Skeletal muscle tissue (tissue), 4 donors: ENCODE results near the gene RUNX3. TPM values are rescaled to one million over a fixed set of nuclear protein-coding genes. Genes with fewer than 3 reads are reported as not detected.

Experiments used
- H3K27ac ChIP-seq: one replicate; pipeline ENCODE4 v1.7.0; 2013; ENCODE audit warnings: mild to moderate bottlenecking, low read depth, low read length, inconsistent platforms
- H3K27me3 ChIP-seq, 3 donors: one replicate each; pipeline ENCODE4 v1.7.0; 2013; ENCODE audit warnings: low read length in 3 of 3; ENCODE audit not compliant: control insufficient read depth in 3 of 3, insufficient read depth in 3 of 3
- H3K36me3 ChIP-seq, 3 donors: one replicate each; pipeline ENCODE4 v1.7.0; 2013; ENCODE audit warnings: low read length in 3 of 3; ENCODE audit not compliant: control insufficient read depth in 3 of 3, insufficient read depth in 3 of 3
- H3K4me1 ChIP-seq, 3 donors: one replicate each; pipeline ENCODE4 v1.7.0; 2013; ENCODE audit warnings: low read length in 3 of 3, mild to moderate bottlenecking in 3 of 3; ENCODE audit not compliant: control insufficient read depth in 3 of 3, insufficient read depth in 3 of 3
- H3K4me3 ChIP-seq, 3 donors: one replicate each; pipeline ENCODE4 v1.7.0; 2013; ENCODE audit warnings: low read length in 3 of 3
- H3K9ac ChIP-seq, 3 donors: one replicate each; pipeline ENCODE4 v1.7.0; 2013; ENCODE audit warnings: low read length in 3 of 3, mild to moderate bottlenecking in 3 of 3, moderate library complexity in 2 of 3, low read depth in 1 of 3
- H3K9me3 ChIP-seq, 3 donors: one replicate each; pipeline ENCODE4 v1.7.0; 2013; ENCODE audit warnings: low read length in 3 of 3; ENCODE audit not compliant: control insufficient read depth in 3 of 3
- total RNA-seq: library from RNA; depleted of rRNA; stranded (reverse); fragments of >200 nt; gene quantifications from one replicate; pipeline ENCODE4 v1.2.3, GENCODE V29; 2014
- donor health status: Osteomylitis.

The RUNX3 gene
- total RNA-seq, 1 donor from 2014 or later = under 0.01 TPM

DNA sequence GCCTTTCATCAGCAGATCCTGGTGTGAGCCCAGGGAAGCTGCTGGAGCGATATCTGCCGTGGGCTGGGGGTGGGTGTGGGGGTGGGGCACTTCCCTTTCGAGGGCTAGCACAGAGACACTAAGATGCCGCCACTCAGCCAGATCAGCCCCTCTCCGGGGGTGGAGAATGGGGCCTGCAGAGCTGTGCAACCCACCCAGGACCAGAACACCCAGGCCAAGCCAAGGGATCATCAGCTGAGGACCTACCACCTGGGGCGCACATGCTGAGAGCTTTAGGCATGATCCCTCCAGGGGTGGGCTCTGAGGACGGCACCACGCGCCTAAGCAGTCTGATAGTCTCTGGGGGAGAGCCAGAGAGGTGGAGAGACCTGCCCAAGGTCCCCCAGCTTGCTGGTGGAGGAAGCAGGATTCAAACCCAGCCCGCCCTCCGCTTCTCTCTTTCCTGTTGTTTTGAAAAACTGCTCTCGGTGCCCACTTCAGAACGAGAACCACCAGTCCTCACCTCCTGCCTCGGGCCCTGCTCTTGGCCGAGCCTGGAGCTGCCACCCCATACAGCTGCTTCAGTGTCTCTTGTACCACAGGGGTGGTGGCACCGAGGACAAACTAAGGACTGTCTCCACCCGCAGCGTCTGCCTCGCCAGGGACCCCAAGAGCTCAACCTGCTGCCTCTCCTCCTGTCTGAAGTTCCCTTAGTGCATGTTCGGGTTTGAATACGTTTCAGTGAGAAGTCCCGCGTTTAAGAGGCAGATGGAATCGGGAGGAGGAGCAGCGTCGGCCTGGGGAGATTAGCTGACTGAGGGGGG is 39.7 kb upstream of the RUNX3 start:
- peaks cover 0 to 5% (median 3%) of the 10 kb centered on the region in 3 donors for H3K9me3 ChIP-seq

DNA sequence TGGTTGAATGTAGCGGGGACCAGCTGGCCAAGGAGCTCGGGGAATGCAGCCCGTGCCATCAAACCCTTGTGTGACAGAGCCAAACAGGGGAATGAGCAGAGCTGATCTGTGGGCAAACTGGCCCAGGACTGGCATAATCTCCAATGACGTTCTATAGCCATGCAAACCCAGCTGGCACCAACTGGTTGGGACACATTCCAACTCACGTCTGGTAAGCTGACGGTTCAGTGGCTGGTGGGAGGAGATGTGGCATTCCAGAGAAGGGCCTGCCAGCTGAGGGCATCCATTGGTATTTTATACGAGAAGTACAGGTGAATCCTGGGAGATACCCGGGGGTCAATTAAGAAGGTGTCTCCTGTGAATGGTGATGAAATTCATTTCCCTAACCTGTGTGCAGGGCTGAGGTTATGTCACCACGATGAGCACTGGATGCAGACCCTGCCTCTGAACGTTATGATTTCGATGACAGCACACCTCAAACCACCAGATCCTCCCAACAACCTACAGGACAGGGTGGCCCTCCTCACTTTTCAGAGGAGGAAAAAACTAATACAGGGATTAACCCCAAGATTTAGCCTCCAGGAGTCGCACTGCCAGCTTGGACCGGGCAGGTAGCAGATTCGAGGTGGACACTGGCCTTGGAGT is 39.0 kb upstream of the RUNX3 start:
- Histone ChIP-seq H3K9me3 (no peaks in the 10 kb centered on the region), H3K4me1 (no peaks in the 10 kb centered on the region), H3K27me3 (peaks cover 25 to 71% (median 49%) of the 10 kb centered on the region in 3 donors)

More for the DNA sequence above, 39.7 kb upstream of the RUNX3 start:
- Histone ChIP-seq H3K36me3 (no peaks in the 10 kb centered on the region), H3K4me1 (no peaks in the 10 kb centered on the region), H3K9ac (no peak overlapping the region), H3K27ac (no peak overlapping the region), H3K4me3 (no peak overlapping the region), H3K27me3 (peaks cover 25 to 67% (median 46%) of the 10 kb centered on the region in 3 donors)

DNA sequence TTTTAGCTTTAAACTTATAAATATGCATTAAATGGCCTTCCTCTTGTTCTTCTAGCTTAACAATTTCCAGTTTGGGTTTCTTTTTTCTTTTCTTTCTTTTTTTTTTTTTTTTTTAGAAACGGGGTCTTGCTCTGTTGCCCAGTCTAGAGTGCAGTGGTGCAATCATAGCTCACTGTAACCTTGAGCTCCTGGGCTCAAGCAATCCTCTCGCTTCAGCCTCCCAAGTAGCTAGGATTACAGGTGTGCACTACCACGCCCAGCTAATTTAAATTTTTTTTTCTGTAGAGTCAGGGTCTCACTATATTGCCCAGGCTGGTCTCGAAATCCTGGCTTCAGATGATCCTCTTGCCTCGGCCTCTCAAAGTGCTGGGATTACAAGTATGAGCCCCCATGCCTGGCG is 37.9 kb upstream of the RUNX3 start:
- H3K36me3 ChIP-seq = no peaks in the 10 kb centered on the region
- no peak overlapping the region for H3K9ac ChIP-seq
- no peak overlapping the region for H3K4me3 ChIP-seq
- no peak overlapping the region for H3K27ac ChIP-seq
- no peaks in the 10 kb centered on the region for H3K9me3 ChIP-seq
- no peaks in the 10 kb centered on the region for H3K4me1 ChIP-seq
- peaks cover 20 to 76% (median 54%) of the 10 kb centered on the region in 3 donors for H3K27me3 ChIP-seq

More for the DNA sequence above, 39.0 kb upstream of the RUNX3 start:
- no peak overlapping the region for H3K9ac ChIP-seq
- H3K4me3 ChIP-seq = no peak overlapping the region
- H3K36me3 ChIP-seq = no peaks in the 10 kb centered on the region
- H3K27ac ChIP-seq = no peak overlapping the region

GRCh38 chr1:24967555-24967954 is 37.5 kb upstream of the RUNX3 start:
- H3K36me3 ChIP-seq = no peaks in the 10 kb centered on the region
- H3K4me1 ChIP-seq = no peaks in the 10 kb centered on the region
- H3K27me3 ChIP-seq = peaks cover 20 to 73% (median 54%) of the 10 kb centered on the region in 3 donors
- no peak overlapping the region for H3K4me3 ChIP-seq
- H3K9me3 ChIP-seq = no peaks in the 10 kb centered on the region
- H3K27ac ChIP-seq = no peak overlapping the region
- no peak overlapping the region for H3K9ac ChIP-seq

DNA sequence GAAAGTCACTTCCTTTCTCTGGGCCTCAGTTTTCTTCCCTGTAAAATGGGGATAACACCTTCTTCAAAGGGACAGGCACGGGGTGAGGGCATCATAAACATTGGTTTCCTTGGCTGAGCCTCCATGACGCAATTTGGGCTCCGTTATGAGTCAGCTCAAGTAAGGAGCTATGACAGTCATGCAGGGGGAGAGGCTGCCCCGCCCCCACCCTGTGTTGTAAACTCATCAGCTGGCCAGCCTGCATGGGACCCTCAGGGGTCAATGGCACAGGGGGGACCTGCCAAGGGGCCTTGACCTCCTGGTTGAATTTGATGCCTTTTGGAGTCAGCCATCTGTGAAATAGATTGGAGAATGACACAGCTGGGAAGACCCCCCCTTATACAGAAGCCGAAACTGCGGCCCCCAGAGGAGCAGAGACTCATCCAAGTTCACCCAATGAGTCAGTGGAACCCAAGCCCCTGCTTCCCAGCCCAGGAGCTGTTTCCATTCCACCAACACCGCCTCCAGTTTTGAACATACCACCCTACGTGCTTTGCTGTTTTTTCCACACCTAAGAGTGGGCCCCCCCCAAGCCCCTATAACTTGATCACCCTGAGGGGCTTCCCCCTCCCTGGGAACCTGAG is 36.8 kb upstream of the RUNX3 start:
- Histone ChIP-seq H3K27ac (no peak overlapping the region), H3K4me3 (no peak overlapping the region), H3K36me3 (no peaks in the 10 kb centered on the region), H3K27me3 (peaks cover 20 to 68% (median 56%) of the 10 kb centered on the region in 3 donors), H3K9ac (no peak overlapping the region), H3K9me3 (no peaks in the 10 kb centered on the region), H3K4me1 (no peaks in the 10 kb centered on the region)

- Histone ChIP-seq H3K27ac (no peak overlapping the region), H3K27me3 (peaks cover 20 to 70% (median 57%) of the 10 kb centered on the region in 3 donors), H3K9ac (no peak overlapping the region), H3K4me3 (no peak overlapping the region), H3K4me1 (no peaks in the 10 kb centered on the region), H3K36me3 (no peaks in the 10 kb centered on the region), H3K9me3 (no peaks in the 10 kb centered on the region)
Observed at GRCh38 chr1:24966121-24966723, 36.1 kb upstream of the RUNX3 start.

GRCh38 chr1:24965571-24965930 is 35.5 kb upstream of the RUNX3 start:
- H3K4me3 ChIP-seq = no peak overlapping the region
- no peaks in the 10 kb centered on the region for H3K9me3 ChIP-seq
- H3K27me3 ChIP-seq = peaks cover 13 to 69% (median 55%) of the 10 kb centered on the region in 3 donors
- H3K27ac ChIP-seq = no peak overlapping the region
- H3K9ac ChIP-seq = no peak overlapping the region
- H3K4me1 ChIP-seq = no peaks in the 10 kb centered on the region
- no peaks in the 10 kb centered on the region for H3K36me3 ChIP-seq

- no peaks in the 10 kb centered on the region for H3K36me3 ChIP-seq
- H3K27me3 ChIP-seq = peaks cover 7 to 63% (median 50%) of the 10 kb centered on the region in 3 donors
- no peaks in the 10 kb centered on the region for H3K9me3 ChIP-seq
- H3K27ac ChIP-seq = no peak overlapping the region
- H3K9ac ChIP-seq = no peak overlapping the region
- H3K4me1 ChIP-seq = no peaks in the 10 kb centered on the region
- no peak overlapping the region for H3K4me3 ChIP-seq
Observed at GRCh38 chr1:24964811-24965570, 34.9 kb upstream of the RUNX3 start.

DNA sequence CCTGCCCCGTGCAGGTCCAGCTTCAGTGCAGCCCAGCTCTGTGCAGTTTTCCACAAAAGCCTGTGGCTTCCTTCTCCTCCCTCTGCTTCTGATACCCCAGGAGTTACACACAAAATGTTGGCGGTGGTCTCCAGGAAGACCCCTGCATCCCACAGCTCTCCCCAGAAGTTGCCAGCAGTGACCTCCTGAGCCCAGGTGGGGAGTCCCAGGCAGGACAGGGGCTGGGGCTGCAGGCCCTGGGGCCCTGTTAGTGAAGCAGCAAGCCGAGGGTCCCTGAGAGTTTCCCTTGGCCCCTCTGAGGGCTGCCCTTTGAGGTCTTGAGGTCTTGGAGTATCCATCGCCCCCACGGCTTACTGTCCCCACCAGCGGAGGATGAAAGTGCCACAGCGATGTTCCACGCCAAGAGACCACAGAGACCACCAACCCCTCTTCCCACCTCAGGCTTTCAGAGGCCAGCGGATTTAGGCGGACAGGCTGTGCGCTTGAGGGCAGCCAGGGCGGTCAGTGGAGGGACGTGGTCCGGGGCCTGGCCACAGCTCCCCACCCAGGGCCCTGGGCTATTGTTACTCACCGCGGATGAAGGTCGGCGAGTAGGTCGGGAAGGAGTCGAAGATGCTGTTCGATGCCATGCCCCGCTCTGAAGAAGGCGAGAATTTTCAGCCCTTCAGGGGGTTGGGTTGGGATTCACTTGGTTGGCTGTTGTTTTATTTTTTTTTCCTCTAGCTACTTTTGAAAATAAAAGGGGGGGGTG is 34.0 kb upstream of the RUNX3 start:
- Histone ChIP-seq H3K4me3 (no peak overlapping the region), H3K9me3 (no peaks in the 10 kb centered on the region), H3K4me1 (no peaks in the 10 kb centered on the region), H3K27me3 (peaks cover 4 to 62% (median 44%) of the 10 kb centered on the region in 3 donors), H3K9ac (no peak overlapping the region), H3K36me3 (no peaks in the 10 kb centered on the region), H3K27ac (no peak overlapping the region)
